Measurements from ENCODE around the gene MVB12B. TPM values are rescaled to one million over a fixed set of nuclear protein-coding genes. Genes with fewer than 3 reads are reported as not detected.

Gene MVB12B
- total and polyA plus RNA-seq, 2 of the 4 experiments (the other 2 are of a cell fraction), result 2.0 to 4.0 TPM

DNA sequence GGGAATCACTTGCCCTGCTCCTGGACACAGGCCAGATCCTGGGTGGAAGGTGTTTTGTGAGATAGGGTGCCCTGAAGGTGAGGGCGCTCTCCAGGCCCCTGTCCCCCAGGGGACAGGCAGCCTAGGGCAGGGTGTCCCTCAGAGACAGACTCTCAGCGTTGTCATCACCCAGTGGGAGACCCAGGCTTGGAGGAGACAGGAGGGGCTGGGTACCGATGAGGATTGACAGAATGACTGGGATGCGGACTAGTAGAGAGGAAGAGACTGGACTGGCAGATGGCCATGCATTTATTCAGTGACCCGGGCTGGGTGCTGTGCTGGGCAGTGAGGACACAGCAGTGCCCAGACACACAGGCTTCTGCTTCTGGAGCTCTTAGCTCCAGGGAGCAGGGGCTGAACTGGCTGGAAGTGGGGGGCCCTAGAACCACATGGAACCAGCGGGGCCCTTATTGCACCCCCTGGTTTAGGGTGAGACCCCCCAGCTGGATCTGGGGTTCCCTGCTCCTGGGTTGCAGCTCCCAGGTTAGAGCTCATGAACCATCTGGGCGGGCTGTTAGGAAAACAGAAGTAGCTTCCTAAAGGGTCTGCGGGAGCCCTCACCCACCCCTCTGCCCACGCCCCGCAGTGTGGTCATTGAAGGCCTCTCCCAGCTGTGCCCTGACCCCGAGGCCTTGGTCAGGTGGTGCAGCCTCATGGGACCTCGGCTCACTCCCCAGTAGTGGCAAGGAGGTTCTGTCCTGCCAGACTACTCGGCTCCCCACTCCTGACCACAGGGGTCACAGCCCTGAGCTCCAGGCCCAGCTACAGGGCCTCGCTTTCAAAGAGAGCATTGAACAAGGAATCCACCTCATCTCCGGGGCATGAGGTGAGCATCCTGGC lies 170.4 kb downstream of the MVB12B start:
- no peak overlapping the region for H3K9ac ChIP-seq (ENCODE audit: low read depth, low read length)
- TF ChIP-seq POLR2A (IDR thresholded peaks at IDR 0.05; ENCODE audit: low read depth, low read length), result no peak
- no peak for TF ChIP-seq MXI1 (IDR thresholded peaks at IDR 0.05; ENCODE audit: borderline replicate concordance, low read depth, low read length)
- no peak for TF ChIP-seq RAD21 (IDR thresholded peaks at IDR 0.05; ENCODE audit: low read length)
- TF ChIP-seq CHD1 (IDR thresholded peaks at IDR 0.05; ENCODE audit: low read depth, low read length), result no peak
- TF ChIP-seq RFX5 (IDR thresholded peaks at IDR 0.05; ENCODE audit: low read depth, low read length), result no peak
- TF ChIP-seq, protein P1, sequence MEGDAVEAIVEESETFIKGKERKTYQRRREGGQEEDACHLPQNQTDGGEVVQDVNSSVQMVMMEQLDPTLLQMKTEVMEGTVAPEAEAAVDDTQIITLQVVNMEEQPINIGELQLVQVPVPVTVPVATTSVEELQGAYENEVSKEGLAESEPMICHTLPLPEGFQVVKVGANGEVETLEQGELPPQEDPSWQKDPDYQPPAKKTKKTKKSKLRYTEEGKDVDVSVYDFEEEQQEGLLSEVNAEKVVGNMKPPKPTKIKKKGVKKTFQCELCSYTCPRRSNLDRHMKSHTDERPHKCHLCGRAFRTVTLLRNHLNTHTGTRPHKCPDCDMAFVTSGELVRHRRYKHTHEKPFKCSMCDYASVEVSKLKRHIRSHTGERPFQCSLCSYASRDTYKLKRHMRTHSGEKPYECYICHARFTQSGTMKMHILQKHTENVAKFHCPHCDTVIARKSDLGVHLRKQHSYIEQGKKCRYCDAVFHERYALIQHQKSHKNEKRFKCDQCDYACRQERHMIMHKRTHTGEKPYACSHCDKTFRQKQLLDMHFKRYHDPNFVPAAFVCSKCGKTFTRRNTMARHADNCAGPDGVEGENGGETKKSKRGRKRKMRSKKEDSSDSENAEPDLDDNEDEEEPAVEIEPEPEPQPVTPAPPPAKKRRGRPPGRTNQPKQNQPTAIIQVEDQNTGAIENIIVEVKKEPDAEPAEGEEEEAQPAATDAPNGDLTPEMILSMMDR (conservative IDR thresholded peaks at IDR 0.05; ENCODE audit: low read depth, low read length), result no peak
- TF ChIP-seq NFE2L2 (IDR thresholded peaks at IDR 0.05; ENCODE audit: low read depth, low read length), result no peak
- TF ChIP-seq RCOR1 (IDR thresholded peaks at IDR 0.05; ENCODE audit: insufficient replicate concordance, low read length), result no peak
- TF ChIP-seq MAZ (IDR thresholded peaks at IDR 0.05; ENCODE audit: borderline replicate concordance, low read depth, low read length), result no peak
- TF ChIP-seq SMC3 (IDR thresholded peaks at IDR 0.05; ENCODE audit: low read depth, low read length), result no peak
- no peak for TF ChIP-seq MAFK (IDR thresholded peaks at IDR 0.05; ENCODE audit: low read depth, low read length)
- TF ChIP-seq, protein P2, sequence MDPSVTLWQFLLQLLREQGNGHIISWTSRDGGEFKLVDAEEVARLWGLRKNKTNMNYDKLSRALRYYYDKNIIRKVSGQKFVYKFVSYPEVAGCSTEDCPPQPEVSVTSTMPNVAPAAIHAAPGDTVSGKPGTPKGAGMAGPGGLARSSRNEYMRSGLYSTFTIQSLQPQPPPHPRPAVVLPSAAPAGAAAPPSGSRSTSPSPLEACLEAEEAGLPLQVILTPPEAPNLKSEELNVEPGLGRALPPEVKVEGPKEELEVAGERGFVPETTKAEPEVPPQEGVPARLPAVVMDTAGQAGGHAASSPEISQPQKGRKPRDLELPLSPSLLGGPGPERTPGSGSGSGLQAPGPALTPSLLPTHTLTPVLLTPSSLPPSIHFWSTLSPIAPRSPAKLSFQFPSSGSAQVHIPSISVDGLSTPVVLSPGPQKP (IDR thresholded peaks at IDR 0.05; ENCODE audit: borderline replicate concordance, low read depth, low read length), result no peak
- no peak for TF ChIP-seq FOS (IDR thresholded peaks at IDR 0.05; ENCODE audit: low read depth, low read length)
- TF ChIP-seq, protein P3, sequence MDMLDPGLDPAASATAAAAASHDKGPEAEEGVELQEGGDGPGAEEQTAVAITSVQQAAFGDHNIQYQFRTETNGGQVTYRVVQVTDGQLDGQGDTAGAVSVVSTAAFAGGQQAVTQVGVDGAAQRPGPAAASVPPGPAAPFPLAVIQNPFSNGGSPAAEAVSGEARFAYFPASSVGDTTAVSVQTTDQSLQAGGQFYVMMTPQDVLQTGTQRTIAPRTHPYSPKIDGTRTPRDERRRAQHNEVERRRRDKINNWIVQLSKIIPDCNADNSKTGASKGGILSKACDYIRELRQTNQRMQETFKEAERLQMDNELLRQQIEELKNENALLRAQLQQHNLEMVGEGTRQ (IDR thresholded peaks at IDR 0.05; ENCODE audit: low read depth, low read length), result no peak

More for the DNA sequence above, 170.4 kb downstream of the MVB12B start:
- no peak overlapping the region for H2AFZ ChIP-seq (replicated peaks; ENCODE audit: low read length, poor library complexity)
- H3K4me3 ChIP-seq (ENCODE audit: insufficient read depth, low read depth, low read length), result no peak overlapping the region
- 90% methylated on average over 5 of the region's 15 CpGs; no CpG with 5 or more reads in 1 of the 2 experiments for WGBS, 2 experiments (ENCODE audit: extremely low coverage in 2 of 2, insufficient read length in 1 of 2)
- no peaks in the 10 kb centered on the region for H3K79me1 ChIP-seq (ENCODE audit: low read depth in 1 of 2, low read length in 2 of 2)
- no peak for DNase-seq
- H3K27me3 ChIP-seq (ENCODE audit: control insufficient read depth, insufficient read depth, low read length), result no peaks in the 10 kb centered on the region; the same call in 1 of the 2 replicates
- no peak overlapping the region for H2BK120ac ChIP-seq (ENCODE audit: low read depth, low read length)
- intact Hi-C loops (cut with micrococcal nuclease) (loop anchor here (10.0 kb wide), 2 partner anchors 752 to 1092 kb away; partner anchors contain the start of gene PBX3), dilution Hi-C loops (cut with HindIII; ENCODE audit: low sequenced_read_pairs, unreplicated experiment) (no loop called here), in situ Hi-C loops (cut with MboI; ENCODE audit: low sequenced_read_pairs) (loop anchor here (25.0 kb wide), 1 partner anchor 1085 kb away; no protein-coding TSS in a partner anchor)
- H3K4me2 ChIP-seq (ENCODE audit: low read depth, low read length), result no peak overlapping the region
- CTCF ChIA-PET, result no interaction called here
- no peak overlapping the region for H3K56ac ChIP-seq (ENCODE audit: extremely low read depth, insufficient read depth, low read length)
- H2BK15ac ChIP-seq (ENCODE audit: low read depth, low read length), result no peak overlapping the region
- no peak overlapping the region for H2AK5ac ChIP-seq (ENCODE audit: low read depth, low read length)
- H3K9me3 ChIP-seq (ENCODE audit: control insufficient read depth, insufficient read depth, low read length), result no peaks in the 10 kb centered on the region
- ATAC-seq (ENCODE audit: low read depth), result no peak
- H3K14ac ChIP-seq (replicated peaks; ENCODE audit: low read depth, low read length), result no peak overlapping the region
- BruUV-seq (replicated peaks), result no TSS peak
- no peak overlapping the region for H4K8ac ChIP-seq (ENCODE audit: low read depth in 2 of 2, low read length in 2 of 2)
- no peaks in the 10 kb centered on the region for H3K36me3 ChIP-seq (ENCODE audit: control insufficient read depth, insufficient read depth, low read length)
- H2BK20ac ChIP-seq (ENCODE audit: low read depth, low read length), result no peak overlapping the region
- H3K4me1 ChIP-seq (ENCODE audit: control insufficient read depth, insufficient read depth, low read length), result peaks cover 4% of the 10 kb centered on the region; the same call in 1 of the 2 replicates
- no peak overlapping the region for H2AK9ac ChIP-seq (replicated peaks; ENCODE audit: low read depth, low read length, poor library complexity)
- H3K27ac ChIP-seq (ENCODE audit: insufficient read depth, low read length), result no peak overlapping the region
- H3K23ac ChIP-seq (ENCODE audit: low read depth, low read length), result no peak overlapping the region
- POLR2A ChIA-PET (ENCODE audit: unreplicated experiment), result no interaction called here
- H3K9me1 ChIP-seq (ENCODE audit: insufficient read depth, low read length), result no peaks in the 10 kb centered on the region
- H2BK5ac ChIP-seq (ENCODE audit: low read depth, low read length, poor library complexity, severe bottlenecking), result no peak overlapping the region
- H4K20me1 ChIP-seq (ENCODE audit: insufficient read depth, low read length), result peaks cover 7% of the 10 kb centered on the region; the same call in 1 of the 2 replicates
- no peak overlapping the region for H3K18ac ChIP-seq (ENCODE audit: low read depth, low read length)
- H4K5ac ChIP-seq (ENCODE audit: low read depth, low read length), result no peak overlapping the region
- no peak overlapping the region for H3K4ac ChIP-seq (ENCODE audit: low read depth, low read length)
- no peak overlapping the region for H4K91ac ChIP-seq (ENCODE audit: insufficient read depth, low read depth, low read length)
